HG02970 (cell line): ENCODE results near the gene DNM3.

Experiments
- ATAC-seq: cut with Tn5 transposase; IDR thresholded peaks from one replicate; pipeline ENCODE4 v1.9.1; 2021; ENCODE audit warnings: mild to moderate bottlenecking, moderate library complexity, moderate number of reproducible peaks; ENCODE audit not compliant: unreplicated experiment, low FRiP score

The DNM3 gene

DNA sequence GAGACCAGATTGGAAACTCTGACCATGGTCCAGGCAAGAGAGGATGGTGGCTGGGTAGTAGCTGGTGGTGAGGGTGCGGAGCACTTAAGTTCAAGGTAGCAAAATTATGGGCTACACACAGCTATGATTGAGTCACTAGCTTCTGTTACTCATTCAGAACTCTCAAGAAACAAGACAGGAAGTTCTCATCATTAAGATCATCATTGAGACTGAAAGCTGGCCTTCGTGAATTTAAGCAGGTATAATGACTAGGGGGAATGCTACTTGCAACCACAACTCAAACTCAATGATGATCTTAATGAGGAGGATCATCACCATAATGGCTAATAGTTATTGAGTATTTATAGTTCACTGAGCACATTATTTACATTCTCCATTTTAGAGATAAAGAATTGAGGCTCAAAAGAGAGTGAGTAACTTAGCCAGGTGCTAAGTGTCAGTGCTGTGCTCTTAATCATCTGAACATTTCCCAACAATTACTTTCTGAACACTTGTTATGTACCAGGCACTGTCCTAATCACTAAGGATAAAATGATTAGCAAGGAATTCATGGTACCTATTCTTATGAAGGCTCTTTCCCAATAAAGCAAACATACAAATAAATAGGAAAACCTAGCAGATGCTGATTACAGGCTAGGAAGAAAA lies 292.9 kb downstream of the DNM3 start:
- ATAC-seq: no peak

DNA sequence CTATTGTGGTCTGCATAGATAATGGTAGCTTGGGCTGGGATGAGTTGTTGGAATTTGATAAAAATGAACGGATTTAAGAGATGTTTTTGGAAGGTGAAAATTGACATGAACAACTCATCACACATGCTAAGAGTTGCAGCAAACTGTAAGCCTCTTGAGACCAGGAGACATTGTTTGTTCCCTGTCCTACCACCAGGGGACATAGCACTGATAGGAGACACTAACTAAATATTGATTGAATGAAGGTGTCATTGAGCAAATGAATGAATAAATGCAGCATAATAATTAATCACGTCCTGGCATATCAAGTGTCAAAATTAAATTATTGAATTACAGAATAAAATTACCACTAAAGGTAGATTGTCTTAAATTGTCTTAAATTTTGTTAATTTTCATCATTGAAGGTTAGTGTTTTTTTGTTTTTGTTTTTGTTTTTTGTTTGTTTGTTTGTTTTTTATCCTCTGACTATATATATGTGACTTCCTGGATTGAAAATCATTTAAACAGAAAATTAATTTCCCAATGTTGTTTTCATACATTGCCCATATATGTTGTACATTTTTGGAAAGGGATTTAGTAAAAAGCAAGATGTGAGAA lies 293.9 kb downstream of the DNM3 start:
- ATAC-seq: no peak

- ATAC-seq: no peak
Observed at GRCh38 chr1:172135978-172136610, 294.8 kb downstream of the DNM3 start.

DNA sequence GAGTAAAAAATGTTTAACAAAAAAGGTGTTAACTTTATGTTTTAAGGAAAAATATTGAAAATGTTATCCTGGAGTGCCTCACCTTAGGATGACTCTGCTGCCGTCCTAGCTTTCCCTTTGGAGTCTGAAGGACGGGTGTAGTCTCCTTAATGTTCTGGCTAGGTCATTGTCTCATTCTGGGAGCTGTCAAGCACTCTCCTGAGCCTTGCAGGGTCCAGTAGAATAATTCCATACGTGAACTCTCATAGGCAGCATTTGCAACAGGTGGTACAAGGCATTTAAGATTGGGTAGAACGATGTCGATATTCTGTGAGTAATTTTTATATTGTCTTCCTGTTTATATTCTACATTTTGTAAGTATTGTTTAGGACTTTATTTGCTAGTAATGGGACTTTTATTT lies 295.6 kb downstream of the DNM3 start:
- ATAC-seq: no peak

DNA sequence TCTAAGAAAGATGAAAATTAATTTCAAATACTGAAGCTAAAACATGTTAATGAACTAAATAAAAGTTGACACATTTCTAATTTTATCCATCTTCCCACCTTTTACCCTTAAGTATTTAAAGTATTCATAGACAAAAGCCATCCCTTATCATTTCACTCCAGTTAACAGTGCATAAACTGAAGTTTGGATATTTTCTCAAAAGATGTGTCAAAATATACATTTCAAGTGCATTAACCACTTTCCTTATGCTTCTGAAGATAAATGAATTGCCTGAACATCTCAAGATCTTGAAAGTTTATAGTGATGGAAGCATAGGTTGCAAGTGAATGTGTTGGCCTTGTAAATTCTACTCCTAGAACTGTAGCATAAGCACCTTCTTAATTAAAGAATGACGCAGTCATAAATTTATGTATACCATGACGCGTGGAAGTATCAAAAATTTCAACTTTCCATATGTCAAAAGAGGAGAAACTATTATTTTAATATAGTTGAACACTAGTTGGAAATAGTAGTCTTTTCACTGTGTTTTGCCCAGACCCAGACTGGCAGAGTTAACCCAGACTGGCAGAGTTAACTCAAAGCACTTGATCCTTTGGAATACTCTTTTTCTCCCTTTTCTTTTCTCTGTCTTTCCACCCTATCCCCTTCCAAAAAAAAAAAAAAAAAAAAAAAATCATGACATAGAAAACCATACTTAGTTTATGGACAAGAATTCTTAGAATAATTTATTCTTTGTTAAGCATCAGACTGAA lies 296.6 kb downstream of the DNM3 start:
- no peak for ATAC-seq

- ATAC-seq: no peak
Observed at GRCh38 chr1:172138634-172139033, 297.3 kb downstream of the DNM3 start.

DNA sequence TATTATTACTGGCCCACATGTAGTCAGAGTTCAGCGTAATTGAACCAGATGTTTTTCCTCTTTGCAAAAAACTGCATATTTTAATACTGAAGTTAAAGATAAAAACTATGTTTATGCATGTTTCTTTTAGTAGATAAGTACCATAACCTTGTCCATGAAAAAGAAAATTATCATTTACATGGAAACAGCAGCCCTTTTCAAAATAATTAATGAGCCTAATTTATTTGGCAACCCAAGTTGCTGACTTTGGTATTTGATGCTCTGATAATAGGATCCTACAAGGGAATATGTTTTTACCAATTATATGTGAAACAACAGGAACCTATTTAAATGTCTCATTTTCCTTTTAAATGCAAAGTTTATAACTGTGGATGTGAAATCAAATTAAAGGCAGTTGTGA lies 297.9 kb downstream of the DNM3 start:
- no peak for ATAC-seq

- ATAC-seq: no peak
Observed at GRCh38 chr1:172140072-172140471, 298.8 kb downstream of the DNM3 start.

DNA sequence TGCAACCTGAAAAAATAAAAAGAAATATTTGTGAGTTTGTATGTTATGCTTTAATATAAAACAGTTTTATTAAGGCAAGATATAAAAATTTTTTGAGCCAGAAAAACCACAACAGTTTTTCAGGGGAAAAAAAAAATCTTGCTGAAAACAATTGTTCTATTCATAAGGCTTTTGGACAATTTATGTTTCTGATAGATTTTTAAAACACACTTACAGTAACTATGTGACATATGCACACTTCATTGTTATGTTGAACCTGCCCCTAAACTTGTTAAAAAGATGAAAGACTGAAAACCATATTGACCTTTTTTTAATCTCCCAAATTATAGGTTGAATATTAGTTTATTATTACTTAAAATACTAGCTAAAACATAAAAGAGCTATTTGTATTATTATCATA lies 299.3 kb downstream of the DNM3 start:
- no peak for ATAC-seq

GRCh38 chr1:172141341-172141881 lies 300.1 kb downstream of the DNM3 start:
- ATAC-seq: no peak

- ATAC-seq: no peak
Observed at GRCh38 chr1:172142324-172142723, 301.0 kb downstream of the DNM3 start.

- no peak for ATAC-seq
Observed at GRCh38 chr1:172143384-172144055, 302.2 kb downstream of the DNM3 start.

DNA sequence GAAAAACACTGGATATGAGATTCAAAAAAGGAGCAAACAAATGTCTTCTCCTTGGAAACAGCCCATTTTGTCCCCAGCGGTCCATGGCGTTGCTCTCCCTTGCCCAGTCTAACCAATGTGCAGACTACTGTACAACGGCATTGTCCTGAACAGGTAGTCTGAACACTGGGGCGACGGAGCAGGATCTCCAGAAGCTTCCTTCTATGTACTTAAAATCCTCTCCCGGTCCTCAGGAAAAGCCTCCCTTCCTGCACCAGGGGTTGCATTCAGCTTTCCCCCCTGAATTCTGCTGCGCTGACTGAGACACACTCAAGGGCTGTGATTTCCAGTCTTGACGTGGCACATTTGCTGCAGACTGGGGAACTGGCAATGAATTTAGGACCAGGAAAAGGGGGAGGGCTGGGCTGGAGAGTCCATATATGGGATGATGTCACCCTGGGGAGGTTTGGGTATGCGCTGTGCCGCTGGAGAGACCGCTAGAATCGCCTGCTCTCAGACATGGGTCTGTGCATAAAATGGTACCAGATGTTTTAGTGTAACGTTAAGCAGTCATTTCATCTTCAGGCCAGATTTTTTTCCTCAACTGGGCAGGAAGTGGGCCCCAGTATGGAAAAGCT lies 303.3 kb downstream of the DNM3 start:
- no peak for ATAC-seq

DNA sequence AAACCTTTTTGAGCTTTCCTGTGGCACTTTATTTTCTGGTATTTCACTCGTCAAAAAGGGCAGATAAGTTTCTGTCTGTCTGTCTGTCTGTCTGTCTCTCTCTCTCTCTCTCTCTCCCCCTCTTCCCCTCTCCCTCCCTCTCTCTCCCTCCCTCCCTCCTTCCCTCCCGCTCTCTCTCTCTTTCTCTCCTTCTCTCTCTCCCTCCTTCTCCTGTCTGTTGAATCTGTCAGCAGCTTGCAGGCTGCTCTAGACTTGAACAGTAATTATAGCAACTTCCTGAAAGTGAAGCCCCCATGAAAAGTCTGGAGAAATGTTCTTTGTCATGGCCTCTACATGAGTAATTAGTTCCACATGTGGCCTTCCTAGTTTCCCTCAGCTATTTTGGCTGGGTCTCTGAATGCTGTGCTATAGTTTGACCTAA lies 303.9 kb downstream of the DNM3 start:
- no peak for ATAC-seq

- no peak for ATAC-seq
Observed at GRCh38 chr1:172145656-172146055, 304.4 kb downstream of the DNM3 start.

DNA sequence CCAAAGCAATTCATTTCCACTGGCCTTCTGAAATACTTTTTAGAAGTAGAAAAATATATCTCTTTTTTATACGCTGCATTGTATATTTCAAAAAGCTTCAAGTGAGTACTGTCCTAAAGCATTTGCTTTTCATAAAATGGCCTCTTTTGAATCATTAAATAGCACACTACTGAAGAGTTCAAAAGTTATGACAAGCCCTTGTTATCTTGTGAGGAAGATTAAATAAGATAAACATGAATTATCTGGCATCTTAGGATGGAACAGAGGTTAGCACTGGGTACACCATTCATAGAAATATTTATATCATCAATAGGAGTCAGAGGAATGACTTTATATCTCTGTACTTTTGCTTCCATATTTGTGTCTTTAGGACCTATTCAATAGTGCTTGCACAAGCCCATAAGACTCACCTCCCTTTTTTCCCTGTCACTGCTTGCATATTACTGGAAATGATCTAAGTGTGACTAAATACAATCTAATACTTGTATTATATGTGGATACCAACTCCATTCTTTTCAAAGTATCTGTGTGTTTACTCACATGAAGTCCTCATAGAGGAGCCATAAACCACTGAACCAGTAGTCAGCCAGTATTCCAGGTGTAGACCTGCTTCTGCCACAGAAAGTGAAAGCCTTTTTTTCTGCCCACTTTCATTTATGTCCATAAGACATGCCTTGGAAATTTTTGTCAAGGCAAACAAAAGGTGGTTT lies 305.0 kb downstream of the DNM3 start:
- ATAC-seq: no peak

DNA sequence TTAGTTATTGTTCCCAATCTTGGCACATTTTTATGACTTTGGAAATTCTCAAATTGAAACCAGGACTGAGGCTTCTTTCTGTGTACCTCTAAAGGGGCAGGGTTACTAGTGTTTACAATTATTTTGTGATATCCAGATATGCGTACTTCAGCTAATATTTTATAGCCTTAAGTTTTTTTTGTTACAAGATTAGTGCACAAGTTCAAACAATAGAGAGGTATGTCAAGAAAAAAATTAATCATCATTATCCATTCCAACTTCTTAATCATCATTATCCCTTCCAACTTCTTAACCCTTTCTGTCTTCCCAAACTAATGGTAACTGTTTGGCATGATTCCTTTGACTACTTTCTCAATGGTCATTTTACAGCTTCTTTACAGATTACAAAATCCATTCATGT lies 306.2 kb downstream of the DNM3 start:
- no peak for ATAC-seq

DNA sequence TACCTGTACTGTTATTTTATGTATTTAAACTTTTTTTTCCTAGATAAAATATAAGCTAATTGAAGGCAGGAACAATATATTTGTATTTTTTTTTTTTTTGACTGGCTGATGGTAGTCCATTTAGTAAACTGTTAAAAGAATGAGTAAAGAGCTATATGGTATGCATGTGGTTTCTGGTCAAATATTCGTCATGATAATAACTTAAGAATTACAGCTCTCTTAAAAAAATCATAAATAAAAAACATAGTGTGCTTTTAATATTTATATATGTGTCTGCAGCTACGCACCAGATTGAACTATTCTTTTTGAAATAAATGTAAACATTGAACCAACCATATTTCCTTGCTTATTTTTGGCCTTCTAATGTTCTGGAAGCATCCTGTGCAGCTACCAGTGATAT lies 306.9 kb downstream of the DNM3 start:
- ATAC-seq: no peak

DNA sequence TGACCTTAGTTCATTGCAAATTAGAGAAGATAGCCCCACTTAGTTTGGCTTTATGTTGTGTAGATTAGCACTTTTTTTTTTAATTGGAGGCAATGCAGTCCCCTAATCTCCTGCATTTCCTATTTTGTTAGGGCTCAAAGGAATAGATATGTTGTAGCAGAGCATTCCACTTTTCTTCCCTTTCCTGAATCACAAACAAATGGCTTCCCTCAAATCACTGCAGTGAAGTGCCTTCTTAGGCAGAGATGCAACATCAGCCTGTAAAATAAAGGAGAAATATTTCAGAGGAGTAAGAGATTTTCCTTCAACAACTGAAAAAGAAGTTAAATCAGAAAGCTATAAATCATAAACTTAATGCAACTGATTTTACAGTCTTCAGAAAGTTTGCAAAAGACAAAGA lies 307.4 kb downstream of the DNM3 start:
- no peak for ATAC-seq

- no peak for ATAC-seq
Observed at GRCh38 chr1:172149346-172149745, 308.0 kb downstream of the DNM3 start.
